ENCODE measurements around the gene TCFL5. TPM values are rescaled to one million over a fixed set of nuclear protein-coding genes. Genes with fewer than 3 reads are reported as not detected.
"Not testable (repeated sequence)": the region's sequence is repeated elsewhere in the genome, so short reads cannot be mapped to it uniquely, and the experiment has no call there.

The TCFL5 gene
- total RNA-seq, 1 donor from 2014 or later, result 5.7 TPM

DNA sequence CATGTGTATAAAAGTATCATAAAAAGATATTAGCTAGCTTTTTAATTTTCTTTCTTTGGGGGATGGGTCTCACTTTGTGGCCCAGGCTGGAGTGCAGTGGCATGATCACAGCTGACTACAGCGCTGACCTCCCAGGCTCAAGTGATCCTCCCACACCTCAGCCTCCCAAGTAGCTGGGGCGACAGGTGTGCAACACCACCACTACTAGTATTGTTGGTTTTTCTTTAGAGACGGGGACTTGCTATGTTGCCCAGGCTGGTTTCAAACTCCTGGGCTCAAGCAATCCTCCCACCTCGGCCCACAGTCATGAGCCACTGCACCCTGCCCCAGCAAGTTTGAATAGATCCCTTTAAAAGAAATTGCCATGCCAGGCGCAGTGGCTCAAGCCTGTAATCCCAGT, 6.5 kb downstream of the TCFL5 start:
- no peak overlapping the region for H3K4me3 ChIP-seq (ENCODE audit: low read depth, low read length)
- TF ChIP-seq CTCF (conservative IDR thresholded peaks at IDR 0.05; ENCODE audit: low read depth, low read length), result no peak
- DNase-seq (ENCODE audit: low read depth), result no peak

DNA sequence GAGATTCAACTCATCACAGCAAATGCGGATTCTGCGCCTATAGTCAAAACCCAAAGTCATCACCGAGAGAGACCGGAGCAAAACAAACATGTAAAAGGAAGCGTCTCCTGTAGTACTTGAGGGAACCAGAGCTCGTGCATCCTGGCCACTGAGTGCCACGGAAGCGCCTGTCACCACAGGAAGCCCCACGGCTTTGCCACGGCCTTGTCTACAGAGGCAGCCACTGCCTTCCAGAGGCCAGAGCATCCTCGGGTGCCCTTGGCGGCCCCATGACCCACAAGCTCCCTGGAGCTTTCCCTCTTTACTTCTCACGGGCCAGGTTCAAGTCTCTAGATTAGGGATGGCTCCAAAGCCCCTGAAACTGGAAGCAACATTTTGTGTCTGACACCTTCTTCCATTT, 7.5 kb downstream of the TCFL5 start:
- DNase-seq (ENCODE audit: low read depth), result no peak
- H3K4me3 ChIP-seq (ENCODE audit: low read depth, low read length), result no peak overlapping the region
- TF ChIP-seq CTCF (conservative IDR thresholded peaks at IDR 0.05; ENCODE audit: low read depth, low read length), result no peak

- not testable (repeated sequence) for H3K4me3 ChIP-seq (ENCODE audit: low read depth, low read length); DNase-seq (ENCODE audit: low read depth)
These were observed 8.3 kb downstream of the TCFL5 start for GRCh38 chr20:62853304-62853703.

DNA sequence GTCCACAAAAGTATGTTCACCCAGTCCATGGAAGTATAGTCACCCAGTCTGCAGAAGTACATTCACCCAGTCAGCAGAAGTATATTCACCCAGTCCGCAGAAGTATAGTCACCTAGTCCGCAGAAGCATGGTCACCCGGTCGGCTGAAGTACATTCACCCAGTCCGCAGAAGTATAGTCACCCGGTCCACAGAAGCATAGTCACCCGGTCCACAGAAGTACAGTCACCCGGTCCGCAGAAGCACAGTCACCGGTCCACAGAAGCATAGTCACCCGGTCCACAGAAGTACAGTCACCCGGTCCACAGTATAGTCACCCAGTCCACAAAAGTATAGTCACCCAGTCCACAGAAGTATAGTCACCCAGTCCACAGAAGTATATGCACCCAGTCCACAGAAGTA, 8.8 kb downstream of the TCFL5 start:
- DNase-seq (ENCODE audit: low read depth), result no peak
- H3K4me3 ChIP-seq (ENCODE audit: low read depth, low read length), result no peak overlapping the region
- TF ChIP-seq CTCF (conservative IDR thresholded peaks at IDR 0.05; ENCODE audit: low read depth, low read length), result no peak

DNA sequence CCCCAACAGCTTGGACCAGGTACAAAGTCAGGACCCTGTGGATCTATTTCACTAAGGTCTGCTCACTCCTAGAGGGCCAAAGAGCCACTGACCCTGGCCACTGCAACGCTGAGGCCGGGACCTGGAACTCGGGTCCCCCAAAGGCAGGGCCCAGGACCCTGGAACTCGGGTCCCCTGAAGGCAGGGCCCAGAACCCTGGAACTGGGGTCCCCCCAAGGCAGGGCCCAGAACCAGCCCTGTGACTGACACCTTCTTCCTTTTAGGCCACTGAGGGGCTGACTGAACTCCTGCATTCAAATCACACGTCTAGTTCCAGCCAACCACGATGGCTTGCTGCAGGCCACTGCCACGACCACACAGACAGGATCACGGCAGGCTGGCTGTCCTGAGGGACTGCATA, 9.4 kb downstream of the TCFL5 start:
- TF ChIP-seq CTCF (conservative IDR thresholded peaks at IDR 0.05; ENCODE audit: low read depth, low read length), result no peak
- no peak for DNase-seq (ENCODE audit: low read depth)
- no peak overlapping the region for H3K4me3 ChIP-seq (ENCODE audit: low read depth, low read length)

GRCh38 chr20:62850333-62850974, 11.2 kb downstream of the TCFL5 start:
- no peak overlapping the region for H3K4me3 ChIP-seq (ENCODE audit: low read depth, low read length)
- TF ChIP-seq CTCF (conservative IDR thresholded peaks at IDR 0.05; ENCODE audit: low read depth, low read length), result no peak
- no peak for DNase-seq (ENCODE audit: low read depth)

- no peak overlapping the region for H3K4me3 ChIP-seq (ENCODE audit: low read depth, low read length)
- TF ChIP-seq CTCF (conservative IDR thresholded peaks at IDR 0.05; ENCODE audit: low read depth, low read length), result no peak
- no peak for DNase-seq (ENCODE audit: low read depth)
These were observed 12.2 kb downstream of the TCFL5 start for GRCh38 chr20:62849431-62849830.

- not testable (repeated sequence) for H3K4me3 ChIP-seq (ENCODE audit: low read depth, low read length); DNase-seq (ENCODE audit: low read depth)
These were observed 12.7 kb downstream of the TCFL5 start for GRCh38 chr20:62848917-62849316.
